Measurements from ENCODE around the gene UBALD1. TPM values are rescaled to one million over a fixed set of nuclear protein-coding genes. Genes with fewer than 3 reads are reported as not detected.

UBALD1 gene
- total RNA-seq, 1 experiment from 2014 or later, result 45.9 TPM

- no peak for TF ChIP-seq POLR2A (IDR thresholded peaks at IDR 0.05; ENCODE audit: borderline replicate concordance, extremely low read depth, insufficient read depth, insufficient read length)
- no peak for TF ChIP-seq SRF (IDR thresholded peaks at IDR 0.05; ENCODE audit: low read depth)
These were observed 21.6 kb downstream of the UBALD1 start (continued) for GRCh38 chr16:4593086-4593485.

- intact Hi-C loops (cut with micrococcal nuclease), result no loop called here
- no peak overlapping the region for H2AFZ ChIP-seq (ENCODE audit: low read depth, low read length, poor library complexity, severe bottlenecking)
- H3K9me2 ChIP-seq (ENCODE audit: insufficient read depth), result no peaks in the 10 kb centered on the region
- no peaks in the 10 kb centered on the region for H3K27me3 ChIP-seq (ENCODE audit: insufficient read depth, low read length)
- H3K4me2 ChIP-seq (ENCODE audit: low read length), result no peak overlapping the region
- ChIA-PET CTCF (no interaction called here), POLR2A (no interaction called here), RAD21 (ENCODE audit: low non-redundant PET in 1 of 2, low total read pairs in 2 of 2, uncharacterized antibody in 2 of 2, unreplicated experiment in 2 of 2) (no interaction called here)
- DNase-seq (ENCODE audit: low read depth, low spot score) (no peak), ATAC-seq (no peak)
- TF ChIP-seq, protein P1, sequence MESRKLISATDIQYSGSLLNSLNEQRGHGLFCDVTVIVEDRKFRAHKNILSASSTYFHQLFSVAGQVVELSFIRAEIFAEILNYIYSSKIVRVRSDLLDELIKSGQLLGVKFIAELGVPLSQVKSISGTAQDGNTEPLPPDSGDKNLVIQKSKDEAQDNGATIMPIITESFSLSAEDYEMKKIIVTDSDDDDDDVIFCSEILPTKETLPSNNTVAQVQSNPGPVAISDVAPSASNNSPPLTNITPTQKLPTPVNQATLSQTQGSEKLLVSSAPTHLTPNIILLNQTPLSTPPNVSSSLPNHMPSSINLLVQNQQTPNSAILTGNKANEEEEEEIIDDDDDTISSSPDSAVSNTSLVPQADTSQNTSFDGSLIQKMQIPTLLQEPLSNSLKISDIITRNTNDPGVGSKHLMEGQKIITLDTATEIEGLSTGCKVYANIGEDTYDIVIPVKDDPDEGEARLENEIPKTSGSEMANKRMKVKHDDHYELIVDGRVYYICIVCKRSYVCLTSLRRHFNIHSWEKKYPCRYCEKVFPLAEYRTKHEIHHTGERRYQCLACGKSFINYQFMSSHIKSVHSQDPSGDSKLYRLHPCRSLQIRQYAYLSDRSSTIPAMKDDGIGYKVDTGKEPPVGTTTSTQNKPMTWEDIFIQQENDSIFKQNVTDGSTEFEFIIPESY (IDR thresholded peaks at IDR 0.05; ENCODE audit: extremely low read depth, insufficient replicate concordance, low read length), result no peak
- TF ChIP-seq SIN3A (IDR thresholded peaks at IDR 0.05; ENCODE audit: low read depth) (no peak), SRF (IDR thresholded peaks at IDR 0.05; ENCODE audit: low read depth) (no peak), FOSL1 (IDR thresholded peaks at IDR 0.05; ENCODE audit: low read depth) (no peak), POLR2AphosphoS5 (IDR thresholded peaks at IDR 0.05; ENCODE audit: low read depth, low read length) (no peak), EZH2phosphoT487 (IDR thresholded peaks at IDR 0.05; ENCODE audit: borderline replicate concordance) (no peak), MAX (IDR thresholded peaks at IDR 0.05) (no peak), ELF1 (IDR thresholded peaks at IDR 0.05; ENCODE audit: borderline replicate concordance, low read depth) (no peak), ZNF274 (IDR thresholded peaks at IDR 0.05; ENCODE audit: low read depth, low read length) (no peak)
- no peak overlapping the region for H3K27ac ChIP-seq (ENCODE audit: low read depth, low read length)
- H3K9ac ChIP-seq (ENCODE audit: low read length), result no peak overlapping the region
- BruUV-seq (replicated peaks), result no TSS peak
- H3K4me1 ChIP-seq (ENCODE audit: control insufficient read depth in 1 of 2, insufficient read depth in 2 of 2, low read length in 2 of 2), result no peaks in the 10 kb centered on the region
- no peaks in the 10 kb centered on the region for H3K36me3 ChIP-seq (ENCODE audit: control insufficient read depth in 1 of 2, insufficient read depth in 2 of 2, low read length in 2 of 2)
- no peaks in the 10 kb centered on the region for H4K20me1 ChIP-seq (ENCODE audit: insufficient read depth)
- H3K79me2 ChIP-seq (ENCODE audit: insufficient read depth, low read length), result no peaks in the 10 kb centered on the region
- peaks cover 0 to 9% of the 10 kb centered on the region in 2 experiments; a peak in 2 of 4 replicates for H3K9me3 ChIP-seq (ENCODE audit: control insufficient read depth in 1 of 2, insufficient read depth in 1 of 2, low read depth in 1 of 2, low read length in 2 of 2)
- no peak overlapping the region for H3K4me3 ChIP-seq (replicated peaks in 1 of 2; ENCODE audit: low read depth in 1 of 2, low read length in 2 of 2)
These were observed 22.8 kb downstream of the UBALD1 start for GRCh38 chr16:4591706-4592470.

Data from HCT116 (cell line).